ENCODE results near the gene ARHGAP44.
"Not testable (repeated sequence)": the region's sequence is repeated elsewhere in the genome, so short reads cannot be mapped to it uniquely, and the experiment has no call there.

Gene ARHGAP44

DNA sequence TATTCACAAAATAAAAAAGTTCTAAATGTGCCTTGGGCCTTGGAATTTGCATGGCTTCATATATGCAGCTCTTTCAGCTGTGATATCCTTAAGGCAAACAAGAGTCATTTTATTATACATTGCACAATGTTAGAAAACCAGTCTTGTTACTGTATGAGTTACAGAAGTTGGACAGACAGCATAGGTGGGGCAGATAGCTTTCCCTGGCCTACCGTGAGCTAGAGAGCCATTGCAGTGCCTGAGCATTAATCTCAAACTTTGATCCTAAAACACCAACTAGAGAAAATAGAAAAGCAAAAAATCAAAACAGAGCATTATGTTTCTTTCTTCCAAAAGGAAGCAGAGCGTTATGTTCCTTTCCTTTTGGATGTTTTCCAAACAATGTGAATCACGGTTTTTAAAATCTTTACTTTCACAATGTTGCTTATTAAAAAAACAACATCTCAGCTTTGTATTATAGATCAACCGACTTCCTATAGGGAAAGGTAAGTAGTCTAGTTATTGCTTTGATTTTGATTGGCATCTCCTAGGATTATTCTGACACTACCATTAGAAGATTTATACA, 32.2 kb downstream of the ARHGAP44 start:
- no peak for DNase-seq

GRCh38 chr17:12826431-12826830, 37.1 kb downstream of the ARHGAP44 start:
- no peak for DNase-seq

- no peak for DNase-seq
Measured at GRCh38 chr17:12830777-12831247, 41.5 kb downstream of the ARHGAP44 start.

DNA sequence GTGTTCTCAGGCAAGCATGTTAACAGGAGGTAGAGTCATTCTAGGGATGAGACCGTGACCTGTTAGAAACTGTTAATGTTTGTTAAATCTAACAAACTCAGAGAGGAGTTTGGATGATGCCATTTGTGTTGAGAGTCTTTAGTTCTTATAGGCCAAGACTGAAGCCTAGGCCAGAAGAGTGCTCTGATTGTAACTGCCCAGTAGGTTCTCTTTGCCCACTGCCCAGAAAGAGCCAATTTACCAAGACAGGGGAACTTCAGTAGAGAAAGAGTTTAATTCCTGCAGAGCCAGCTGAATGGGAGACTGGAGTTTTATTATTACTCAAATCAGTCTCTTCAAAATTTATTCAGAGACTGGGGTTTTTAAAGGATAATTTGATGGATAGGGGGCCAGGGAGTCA, 42.5 kb downstream of the ARHGAP44 start:
- DNase-seq: no peak

GRCh38 chr17:12839042-12839441, 49.7 kb downstream of the ARHGAP44 start:
- DNase-seq: no peak

GRCh38 chr17:12842936-12843335, 53.6 kb downstream of the ARHGAP44 start:
- no peak for DNase-seq

DNA sequence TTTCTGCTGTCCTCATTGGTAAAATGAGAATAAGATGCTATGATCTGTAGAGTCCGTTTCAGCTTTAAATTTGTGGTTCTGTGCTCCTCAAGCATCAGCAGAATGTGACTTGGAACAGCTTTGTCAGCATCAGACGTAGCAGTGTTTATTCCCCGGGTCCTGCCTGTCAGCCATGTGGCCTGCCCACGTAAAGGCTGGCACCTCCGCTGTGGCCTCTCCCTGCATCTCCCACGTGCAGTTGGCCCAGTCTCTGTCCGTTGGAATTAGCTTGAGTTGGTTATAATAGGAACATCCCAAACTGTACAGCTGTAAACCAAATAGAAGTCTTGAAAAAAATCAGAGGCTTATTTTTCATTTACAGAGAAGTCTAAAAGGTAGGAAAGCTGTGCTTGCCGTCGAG, 61.7 kb downstream of the ARHGAP44 start:
- DNase-seq: no peak

DNA sequence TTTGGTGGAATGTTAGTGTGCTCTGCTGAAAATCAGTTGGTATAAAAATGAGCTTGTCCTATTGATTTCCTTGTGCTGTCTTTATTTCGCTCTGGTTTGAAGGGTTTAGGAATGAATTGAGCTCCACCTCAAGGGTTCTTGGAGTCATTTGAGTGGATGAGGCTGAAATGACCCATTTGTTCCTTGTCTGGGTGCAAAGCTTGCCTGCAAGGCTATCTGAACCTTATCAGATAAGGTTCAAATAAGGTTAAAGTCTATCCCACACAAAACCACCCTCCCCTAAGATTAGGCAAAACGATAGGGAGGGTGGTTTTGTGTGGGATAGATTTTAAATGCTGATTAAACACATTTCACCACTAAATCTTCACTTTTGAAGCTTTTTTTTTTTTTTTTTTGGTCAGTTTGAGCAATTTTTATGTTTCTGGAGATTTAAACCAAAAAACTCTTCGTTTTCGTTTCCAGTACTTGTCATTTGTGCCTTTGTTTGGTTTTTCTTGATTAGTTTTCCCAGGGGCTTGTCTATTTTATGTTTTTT, 62.7 kb downstream of the ARHGAP44 start:
- no peak for DNase-seq

DNA sequence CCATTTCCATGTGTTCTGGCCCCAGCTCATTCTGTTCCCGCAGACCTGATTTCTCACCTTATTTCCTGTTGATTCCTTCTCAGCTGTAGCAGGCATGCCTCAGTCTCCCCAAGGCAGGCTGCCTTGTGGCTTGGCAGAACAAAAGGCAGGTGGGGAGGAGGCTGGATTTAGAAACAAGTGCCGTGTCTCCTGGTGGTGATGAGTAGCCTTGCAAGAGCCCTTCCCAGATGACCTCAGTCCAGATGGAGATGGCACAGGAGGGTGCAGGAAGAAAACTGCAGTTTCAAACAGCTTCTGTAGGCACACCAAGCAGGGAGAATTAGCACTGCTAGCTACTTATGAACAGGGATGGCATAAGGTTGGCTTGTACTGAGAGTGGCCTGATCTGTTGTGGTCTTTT, 64.6 kb downstream of the ARHGAP44 start:
- no peak for DNase-seq

GRCh38 chr17:12856416-12856815, 67.1 kb downstream of the ARHGAP44 start:
- DNase-seq: no peak

GRCh38 chr17:12857592-12857991, 68.3 kb downstream of the ARHGAP44 start:
- DNase-seq: no peak

DNA sequence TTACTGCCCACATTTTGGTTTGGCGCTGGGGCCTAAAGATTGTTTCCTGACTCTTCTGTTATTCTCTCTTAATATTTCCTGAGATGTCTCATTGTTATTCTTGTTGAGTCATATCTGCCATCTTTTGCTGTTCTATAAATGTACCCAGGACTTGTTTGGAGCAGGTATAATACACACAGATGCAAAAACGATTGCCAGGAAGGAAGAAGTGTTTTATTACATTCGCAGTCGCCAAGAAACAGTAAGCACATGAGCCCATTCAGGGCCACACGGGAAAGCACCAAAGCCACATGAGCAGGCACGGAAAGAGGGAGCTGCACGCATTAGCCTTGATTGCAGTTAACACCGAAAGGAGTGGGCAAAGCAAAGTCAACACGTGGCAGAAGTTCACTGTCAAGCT, 70.2 kb downstream of the ARHGAP44 start:
- DNase-seq: no peak

GRCh38 chr17:12865769-12866168, 76.5 kb downstream of the ARHGAP44 start:
- no peak for DNase-seq

- no peak for DNase-seq
Measured at GRCh38 chr17:12866244-12866643, 76.9 kb downstream of the ARHGAP44 start.

GRCh38 chr17:12867726-12868125, 78.4 kb downstream of the ARHGAP44 start:
- no peak for DNase-seq

GRCh38 chr17:12873415-12874125, 84.3 kb downstream of the ARHGAP44 start:
- DNase-seq: not testable (repeated sequence)

DNA sequence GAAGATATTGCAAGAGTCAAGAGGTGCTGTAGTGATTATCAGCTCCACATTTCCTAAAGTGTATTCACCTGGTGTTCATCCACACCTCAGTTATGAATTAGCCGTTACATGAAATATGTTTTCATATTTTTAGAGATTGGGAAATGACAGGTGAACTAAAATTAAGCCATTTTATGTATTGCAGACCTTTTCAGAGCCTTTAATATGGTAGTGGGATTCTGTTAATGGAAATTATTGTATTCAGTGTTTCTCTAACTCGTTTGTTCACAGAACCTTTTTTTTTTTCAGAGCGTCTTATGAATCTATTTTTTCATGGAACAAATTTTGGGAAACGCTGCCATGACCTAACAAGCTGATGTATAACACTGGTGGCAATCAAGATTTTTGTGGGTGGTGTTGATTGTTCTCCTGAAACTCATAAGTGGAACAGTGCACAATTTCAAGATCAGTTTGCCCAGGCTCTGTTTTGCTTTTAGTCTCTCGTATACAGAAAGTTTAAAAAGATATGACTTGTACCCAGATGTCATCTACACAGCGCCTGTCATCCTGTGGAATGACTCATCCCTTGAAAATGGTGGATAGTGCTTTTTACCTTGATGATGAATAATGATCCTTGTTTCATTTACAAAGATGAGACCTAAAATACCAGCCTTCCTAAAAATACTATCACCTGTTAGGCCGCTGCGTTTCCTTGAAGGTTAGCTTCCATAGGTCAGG, 88.8 kb downstream of the ARHGAP44 start:
- DNase-seq: no peak

GRCh38 chr17:12879096-12879495, 89.8 kb downstream of the ARHGAP44 start:
- not testable (repeated sequence) for DNase-seq

GRCh38 chr17:12883472-12883871, 94.2 kb downstream of the ARHGAP44 start:
- no peak for DNase-seq

- DNase-seq: no peak
Measured at GRCh38 chr17:12887088-12887487, 97.8 kb downstream of the ARHGAP44 start.

DNA sequence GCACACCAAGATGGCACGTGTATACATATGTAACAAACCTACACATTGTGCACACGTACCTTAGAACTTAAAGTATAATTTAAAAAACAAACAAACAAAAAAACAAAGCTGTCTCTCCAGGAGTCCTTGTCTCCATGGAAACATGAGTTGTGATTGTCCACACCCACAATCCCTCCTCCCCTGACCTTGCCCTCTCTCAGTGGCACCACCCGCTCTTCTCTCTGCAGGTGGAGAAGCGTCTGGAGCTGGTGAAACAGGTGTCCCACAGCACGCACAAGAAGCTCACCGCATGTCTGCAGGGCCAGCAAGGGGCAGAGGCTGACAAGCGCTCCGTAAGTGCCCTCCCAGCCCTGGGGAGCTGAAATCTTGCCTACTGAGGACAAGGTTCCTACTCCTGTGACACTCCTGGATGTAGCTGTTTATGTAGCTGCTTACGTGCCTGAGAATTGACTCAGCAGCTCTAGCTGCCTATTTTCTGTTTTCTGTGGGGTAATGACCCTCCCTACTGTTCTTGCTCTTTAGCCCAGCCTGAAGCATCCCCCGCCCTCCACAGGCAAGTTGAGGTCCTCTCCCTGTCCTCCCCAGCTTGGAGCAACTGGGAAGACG, 107.0 kb downstream of the ARHGAP44 start:
- DNase-seq: no peak

- DNase-seq: no peak
Measured at GRCh38 chr17:12898110-12898509, 108.8 kb downstream of the ARHGAP44 start.

DNA sequence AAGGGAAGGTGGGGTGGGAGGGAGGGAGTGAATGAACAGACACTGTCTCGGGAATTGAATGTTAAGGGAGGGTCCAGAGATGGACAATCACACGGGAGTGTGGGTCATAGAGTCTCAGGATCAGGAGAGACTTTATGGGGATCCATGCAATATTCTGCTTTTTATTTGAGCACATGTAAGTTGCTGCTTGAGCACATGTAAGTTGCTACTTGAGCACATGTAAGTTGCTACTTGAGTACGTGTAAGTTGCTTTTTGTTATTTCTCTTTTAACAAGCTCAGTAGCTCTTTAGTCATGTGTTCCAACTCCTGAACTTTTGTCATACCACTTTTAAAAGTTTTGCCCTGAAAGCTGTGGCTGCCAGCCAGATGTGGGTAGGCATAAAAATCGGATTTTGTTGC, 110.3 kb downstream of the ARHGAP44 start:
- DNase-seq: no peak
